ENCODE data around the gene CKAP2L. TPM values are rescaled to one million over a fixed set of nuclear protein-coding genes. Genes with fewer than 3 reads are reported as not detected.

CKAP2L gene
- total and polyA plus RNA-seq, 8 donors = 1.9 to 29.3 (median 15.0) TPM

DNA sequence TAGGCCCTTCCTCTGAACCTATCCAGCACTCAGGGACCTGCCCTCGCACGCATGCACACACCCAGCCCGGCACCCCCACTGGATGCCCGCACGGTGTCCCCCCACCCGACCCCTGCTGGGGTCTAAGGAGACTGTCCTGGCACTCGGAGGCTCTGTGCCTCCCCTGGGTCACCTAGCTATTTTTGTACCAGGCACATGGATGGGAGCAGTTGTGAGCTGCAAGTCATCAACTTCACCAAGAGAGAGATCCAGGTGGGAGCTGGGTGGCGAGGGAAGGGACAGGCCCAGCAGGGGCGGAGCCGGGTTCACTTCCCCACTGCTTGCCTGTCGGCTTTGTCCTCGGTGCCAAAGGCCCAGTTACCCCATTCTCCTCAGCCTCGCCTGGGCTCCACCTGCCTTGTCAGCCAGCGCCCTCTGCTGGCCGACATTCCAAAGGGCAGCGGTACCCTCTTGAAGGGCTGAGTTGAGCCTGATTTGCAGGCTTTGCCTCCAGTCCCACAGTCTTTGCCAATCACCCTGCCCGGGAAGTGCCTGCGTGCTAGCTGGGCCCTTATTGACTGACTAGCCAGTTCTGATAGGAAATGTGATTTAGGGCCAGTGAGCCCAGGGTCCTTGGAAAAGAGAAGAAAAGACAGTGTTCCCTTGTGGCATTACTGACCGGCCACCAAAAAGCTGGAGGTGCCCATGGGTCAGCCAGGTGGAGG lies 37.8 kb downstream of the CKAP2L start:
- Histone ChIP-seq H3K27me3 (no peaks in the 10 kb centered on the region), H3K4me3 (no peak overlapping the region), H3K4me1 (peaks cover 0 to 42% of the 10 kb centered on the region in 2 donors), H3K36me3 (no peaks in the 10 kb centered on the region), H3K27ac (no peak overlapping the region), H3K9me3 (no peaks in the 10 kb centered on the region)
- DNase-seq (peak; percentile 75 to 99 (median 92)), ATAC-seq (peak; percentile 97)
- intact Hi-C loops (cut with DNase I) = loop anchor here (5.0 to 10.0 kb wide), 3 partner anchors 104 to 129 kb away; no protein-coding TSS in a partner anchor
- TF ChIP-seq, protein P1, sequence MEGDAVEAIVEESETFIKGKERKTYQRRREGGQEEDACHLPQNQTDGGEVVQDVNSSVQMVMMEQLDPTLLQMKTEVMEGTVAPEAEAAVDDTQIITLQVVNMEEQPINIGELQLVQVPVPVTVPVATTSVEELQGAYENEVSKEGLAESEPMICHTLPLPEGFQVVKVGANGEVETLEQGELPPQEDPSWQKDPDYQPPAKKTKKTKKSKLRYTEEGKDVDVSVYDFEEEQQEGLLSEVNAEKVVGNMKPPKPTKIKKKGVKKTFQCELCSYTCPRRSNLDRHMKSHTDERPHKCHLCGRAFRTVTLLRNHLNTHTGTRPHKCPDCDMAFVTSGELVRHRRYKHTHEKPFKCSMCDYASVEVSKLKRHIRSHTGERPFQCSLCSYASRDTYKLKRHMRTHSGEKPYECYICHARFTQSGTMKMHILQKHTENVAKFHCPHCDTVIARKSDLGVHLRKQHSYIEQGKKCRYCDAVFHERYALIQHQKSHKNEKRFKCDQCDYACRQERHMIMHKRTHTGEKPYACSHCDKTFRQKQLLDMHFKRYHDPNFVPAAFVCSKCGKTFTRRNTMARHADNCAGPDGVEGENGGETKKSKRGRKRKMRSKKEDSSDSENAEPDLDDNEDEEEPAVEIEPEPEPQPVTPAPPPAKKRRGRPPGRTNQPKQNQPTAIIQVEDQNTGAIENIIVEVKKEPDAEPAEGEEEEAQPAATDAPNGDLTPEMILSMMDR (IDR thresholded peaks at IDR 0.05) = peak; percentile 93 to 99

DNA sequence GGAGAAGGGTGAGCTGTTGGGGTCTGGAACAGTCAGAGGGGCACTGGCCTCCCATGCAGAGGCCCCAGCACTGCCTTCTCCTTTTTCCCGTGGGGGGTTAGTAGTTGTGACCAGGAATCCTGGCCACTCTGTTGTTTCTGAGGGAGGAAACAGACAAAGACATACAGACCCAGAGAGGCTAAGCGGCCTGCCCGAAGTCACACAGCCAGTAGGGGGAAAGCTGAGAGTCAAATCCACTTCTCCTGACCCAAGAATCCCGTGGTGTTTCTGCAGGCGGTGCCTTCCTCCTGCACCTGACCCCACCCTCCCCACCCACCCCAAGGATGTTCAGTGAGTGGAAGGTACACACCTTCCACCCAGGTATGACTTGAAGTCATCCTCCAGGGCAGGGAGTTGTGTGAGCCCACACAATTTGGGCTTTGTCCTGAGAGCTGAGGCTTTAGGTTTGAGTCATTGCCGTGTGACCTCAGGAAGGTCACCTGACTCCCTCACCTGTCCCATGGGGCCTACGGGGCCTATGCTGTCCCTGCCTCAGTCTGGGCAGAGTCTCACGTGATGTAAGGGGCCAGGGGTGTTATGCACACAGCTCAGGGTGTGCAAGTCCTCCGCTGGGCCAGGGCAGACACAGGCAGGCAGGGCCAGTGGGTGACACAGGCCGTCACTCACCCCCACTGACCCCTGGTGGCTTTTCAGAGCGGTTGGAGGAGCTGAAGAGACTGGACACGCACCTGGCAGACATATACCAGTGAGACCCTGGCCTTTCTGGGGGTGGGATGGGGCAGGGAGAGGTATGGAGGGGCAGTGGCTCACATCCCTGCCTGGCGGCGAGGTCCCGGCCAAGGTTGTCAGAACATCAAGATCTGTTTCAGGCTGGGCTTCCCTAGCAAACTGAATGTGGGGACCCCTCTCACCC lies 38.6 kb downstream of the CKAP2L start:
- TF ChIP-seq, protein P1 (IDR thresholded peaks at IDR 0.05) = no peak
- H3K27ac ChIP-seq = no peak overlapping the region
- ATAC-seq = no peak

DNA sequence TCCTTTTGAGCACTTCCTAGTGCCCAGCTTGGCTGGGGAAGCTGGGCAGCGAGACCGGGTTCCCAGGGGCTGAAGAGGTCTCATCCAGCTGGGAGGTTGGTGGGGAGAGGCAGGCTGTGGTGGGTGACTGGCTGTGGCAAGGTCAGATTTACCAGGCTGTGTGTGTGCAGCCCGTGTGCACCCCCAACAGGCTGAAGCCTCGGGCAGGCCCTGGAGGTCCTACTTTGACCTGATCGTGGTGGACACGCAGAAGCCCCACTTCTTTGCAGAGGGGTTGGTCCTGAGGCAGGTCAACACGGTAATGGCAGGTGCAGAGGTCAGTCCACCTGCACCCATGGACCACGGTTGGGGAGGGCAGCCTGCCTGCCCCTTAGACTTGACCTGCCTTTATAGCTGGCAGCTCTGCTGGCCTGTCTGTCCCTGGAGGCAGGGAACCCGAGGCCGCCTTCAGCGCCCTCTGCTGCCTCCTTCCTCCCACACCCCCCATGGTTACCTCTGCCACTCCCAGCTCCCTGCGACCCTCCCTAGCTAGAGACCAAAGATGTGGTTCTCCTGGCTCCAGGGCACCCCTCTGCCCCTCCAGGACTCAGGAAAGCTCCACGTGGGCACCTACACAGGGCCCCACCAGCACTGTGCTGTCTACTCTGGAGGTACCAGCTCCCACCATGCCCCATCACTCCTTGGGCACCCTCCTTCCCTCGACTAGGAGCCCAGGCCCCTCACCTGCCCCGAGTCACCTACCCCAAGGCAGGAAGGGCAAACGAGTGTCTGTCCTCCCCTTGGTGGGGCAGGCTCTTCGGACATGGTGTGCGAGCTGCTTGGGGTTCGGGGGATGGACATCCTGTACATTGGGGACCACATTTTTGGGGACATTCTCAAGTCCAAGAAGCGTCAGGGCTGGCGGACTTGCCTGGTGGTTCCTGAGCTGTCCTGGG lies 39.6 kb downstream of the CKAP2L start:
- H3K4me3 ChIP-seq = no peak overlapping the region
- peak in 1 of 4 donors; percentile 82 for DNase-seq
- TF ChIP-seq, protein P1 (IDR thresholded peaks at IDR 0.05) = no peak
- no peak overlapping the region for H3K27ac ChIP-seq
- H3K4me1 ChIP-seq = peaks cover 0 to 46% of the 10 kb centered on the region in 2 donors
- no peaks in the 10 kb centered on the region for H3K36me3 ChIP-seq
- ATAC-seq = no peak
- H3K27me3 ChIP-seq = no peaks in the 10 kb centered on the region
- intact Hi-C loops (cut with DNase I) = loop anchor here (5.0 to 10.0 kb wide), 3 partner anchors 103 to 128 kb away; no protein-coding TSS in a partner anchor
- no peaks in the 10 kb centered on the region for H3K9me3 ChIP-seq

More for the DNA sequence above, 38.6 kb downstream of the CKAP2L start:
- intact Hi-C loops (cut with DNase I) = loop anchor here (5.0 to 10.0 kb wide), 3 partner anchors 104 to 128 kb away; no protein-coding TSS in a partner anchor
- no peaks in the 10 kb centered on the region for H3K27me3 ChIP-seq
- H3K4me1 ChIP-seq = peaks cover 0 to 42% of the 10 kb centered on the region in 2 donors
- no peak overlapping the region for H3K4me3 ChIP-seq
- H3K9me3 ChIP-seq = no peaks in the 10 kb centered on the region
- no peak for DNase-seq
- no peaks in the 10 kb centered on the region for H3K36me3 ChIP-seq

DNA sequence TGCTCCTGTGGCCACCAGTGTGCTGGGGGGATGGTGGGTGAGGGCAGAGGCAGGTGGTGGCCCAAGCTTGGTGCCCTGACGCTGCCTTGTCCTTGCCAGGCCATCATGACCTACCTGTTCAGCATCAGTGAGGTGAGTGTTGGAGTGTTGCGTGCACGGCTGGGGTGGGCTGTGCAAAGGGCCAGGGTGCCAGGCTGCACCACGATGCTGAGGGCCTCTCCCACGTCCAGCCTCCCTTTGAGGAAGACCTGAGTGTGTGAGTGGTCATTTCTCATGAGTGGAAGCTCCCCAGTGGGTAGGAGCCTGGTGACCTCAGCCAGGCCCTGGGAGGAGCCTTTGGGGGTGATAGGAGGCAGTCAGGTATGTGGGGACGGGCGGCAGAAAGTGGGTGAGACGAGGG lies 40.4 kb downstream of the CKAP2L start:
- Histone ChIP-seq H3K27ac (no peak overlapping the region), H3K9me3 (no peaks in the 10 kb centered on the region), H3K4me1 (peaks cover 0 to 38% of the 10 kb centered on the region in 2 donors), H3K27me3 (no peaks in the 10 kb centered on the region), H3K36me3 (no peaks in the 10 kb centered on the region), H3K4me3 (no peak overlapping the region)
- TF ChIP-seq, protein P1 (IDR thresholded peaks at IDR 0.05) = no peak
- intact Hi-C loops (cut with DNase I) = loop anchor here in 1 of 2 donors (10.0 kb wide), 1 partner anchor 119 kb away; no protein-coding TSS in a partner anchor
- DNase-seq (peak in 1 of 4 donors; percentile 64), ATAC-seq (no peak)
